ENCODE data around the gene NMRK2.

- no peak for TF ChIP-seq CTCF (IDR thresholded peaks at IDR 0.05; ENCODE audit: low read depth, low read length, poor library complexity, severe bottlenecking)
- no peak for TF ChIP-seq EZH2phosphoT487 (IDR thresholded peaks at IDR 0.05; ENCODE audit: borderline replicate concordance, low read length)
These were observed 42.3 kb upstream of the NMRK2 start for GRCh38 chr19:3890591-3890990.

All from DOHH2 (cell line).